ENCODE results near the gene SERPINB6. TPM values are rescaled to one million over a fixed set of nuclear protein-coding genes. Genes with fewer than 3 reads are reported as not detected.

The SERPINB6 gene
- total and polyA plus RNA-seq, 2 of the 4 experiments (the other 2 are of a cell fraction), result 37.1 to 91.1 TPM

GRCh38 chr6:2921520-2922115 lies 49.7 kb downstream of the SERPINB6 start:
- no peak overlapping the region for H3K4ac ChIP-seq (ENCODE audit: low read depth, low read length)
- H2BK5ac ChIP-seq (ENCODE audit: low read depth, low read length, poor library complexity, severe bottlenecking), result no peak overlapping the region
- H3K4me3 ChIP-seq (ENCODE audit: insufficient read depth, low read depth, low read length), result no peak overlapping the region
- no peak overlapping the region for H4K91ac ChIP-seq (ENCODE audit: insufficient read depth, low read depth, low read length)
- no peak overlapping the region for H2AK9ac ChIP-seq (replicated peaks; ENCODE audit: low read depth, low read length, poor library complexity)
- dilution Hi-C loops (cut with HindIII; ENCODE audit: low sequenced_read_pairs, unreplicated experiment) (no loop called here), in situ Hi-C loops (cut with MboI; ENCODE audit: low sequenced_read_pairs) (no loop called here), intact Hi-C loops (cut with micrococcal nuclease) (no loop called here)
- H3K4me2 ChIP-seq (ENCODE audit: low read depth, low read length), result no peak overlapping the region
- no peak overlapping the region for H3K14ac ChIP-seq (replicated peaks; ENCODE audit: low read depth, low read length)
- H4K20me1 ChIP-seq (ENCODE audit: insufficient read depth, low read length), result no peaks in the 10 kb centered on the region
- no peak overlapping the region for H3K56ac ChIP-seq (ENCODE audit: extremely low read depth, insufficient read depth, low read length)
- CTCF ChIA-PET, result interaction anchor here (1.2 kb wide), 1 partner anchor 75 kb away, joined by 4 read pairs; no protein-coding TSS in a partner anchor
- no peaks in the 10 kb centered on the region for H3K9me3 ChIP-seq (ENCODE audit: control insufficient read depth, insufficient read depth, low read length)
- no peak overlapping the region for H2BK120ac ChIP-seq (ENCODE audit: low read depth, low read length)
- DNase-seq, result no peak
- no TSS peak for BruUV-seq (replicated peaks)
- no peak overlapping the region for H2BK15ac ChIP-seq (ENCODE audit: low read depth, low read length)
- peaks cover 4% of the 10 kb centered on the region for H3K4me1 ChIP-seq (ENCODE audit: control insufficient read depth, insufficient read depth, low read length)
- TF ChIP-seq POLR2A (IDR thresholded peaks at IDR 0.05; ENCODE audit: low read depth, low read length) (no peak), SMC3 (IDR thresholded peaks at IDR 0.05; ENCODE audit: low read depth, low read length) (no peak), NFE2L2 (IDR thresholded peaks at IDR 0.05; ENCODE audit: low read depth, low read length) (no peak), FOS (IDR thresholded peaks at IDR 0.05; ENCODE audit: low read depth, low read length) (no peak), MAFK (IDR thresholded peaks at IDR 0.05; ENCODE audit: low read depth, low read length) (no peak), CEBPB (IDR thresholded peaks at IDR 0.05; ENCODE audit: low read depth, low read length) (no peak)
- no peaks in the 10 kb centered on the region for H3K79me1 ChIP-seq (ENCODE audit: low read depth in 1 of 2, low read length in 2 of 2)
- no peak overlapping the region for H3K18ac ChIP-seq (ENCODE audit: low read depth, low read length)
- H4K5ac ChIP-seq (ENCODE audit: low read depth, low read length), result no peak overlapping the region
- H2AFZ ChIP-seq (replicated peaks; ENCODE audit: low read length, poor library complexity), result no peak overlapping the region
- no peaks in the 10 kb centered on the region for H3K9me1 ChIP-seq (ENCODE audit: insufficient read depth, low read length)
- no peak overlapping the region for H2AK5ac ChIP-seq (ENCODE audit: low read depth, low read length)
- H3K27me3 ChIP-seq (ENCODE audit: control insufficient read depth, insufficient read depth, low read length), result no peaks in the 10 kb centered on the region; the same call in 1 of the 2 replicates
- WGBS, 2 experiments (ENCODE audit: extremely low coverage in 2 of 2, insufficient read length in 1 of 2), result no CpG with 5 or more reads among the region's 4 CpGs
- no peak overlapping the region for H4K8ac ChIP-seq (ENCODE audit: low read depth in 2 of 2, low read length in 2 of 2)
- no peak overlapping the region for H3K23ac ChIP-seq (ENCODE audit: low read depth, low read length)
- POLR2A ChIA-PET (ENCODE audit: unreplicated experiment), result no interaction called here
- no peak overlapping the region for H3K27ac ChIP-seq (ENCODE audit: insufficient read depth, low read length)
- no peaks in the 10 kb centered on the region for H3K36me3 ChIP-seq (ENCODE audit: control insufficient read depth, insufficient read depth, low read length)
- no peak overlapping the region for H2BK20ac ChIP-seq (ENCODE audit: low read depth, low read length)
- ATAC-seq (ENCODE audit: low read depth), result no peak
- no peak overlapping the region for H3K9ac ChIP-seq (ENCODE audit: low read depth, low read length)
